Nephron (organoid): ENCODE results near the gene NAALAD2.

ENCODE experiments used
- H3K27ac Mint-ChIP-seq, 3 experiments: 2 replicates each; pipeline ENCODE4 v1.8.0; 2020; ENCODE audit warnings: mixed read lengths in 3 of 3, mild to moderate bottlenecking in 2 of 3, moderate library complexity in 1 of 3
- H3K27me3 Mint-ChIP-seq: 2 replicates; pipeline ENCODE4 v1.8.0; 2021; ENCODE audit warnings: low read depth, mild to moderate bottlenecking, moderate library complexity, mixed read lengths
- H3K36me3 Mint-ChIP-seq: 2 replicates; pipeline ENCODE4 v1.8.0; 2020; ENCODE audit warnings: low read depth, mixed read lengths
- H3K4me1 Mint-ChIP-seq: 2 replicates; pipeline ENCODE4 v1.8.0; 2020; ENCODE audit warnings: mixed read lengths
- H3K4me3 Mint-ChIP-seq, 3 experiments: 2 replicates each; pipeline ENCODE4 v1.8.0; 2020; ENCODE audit warnings: mild to moderate bottlenecking in 3 of 3, mixed read lengths in 3 of 3, moderate library complexity in 2 of 3
- H3K9me3 Mint-ChIP-seq: 2 replicates; pipeline ENCODE4 v1.8.0; 2020; ENCODE audit warnings: mixed read lengths
- CTCF ChIP-seq, 3 experiments: fragments of 200-600 bp; sonication (generic); IDR thresholded peaks; one replicate each; pipeline ENCODE4 v1.5.0; 2021; ENCODE audit warnings: antibody characterized with exemption in 3 of 3; ENCODE audit not compliant: unreplicated experiment in 3 of 3

NAALAD2 gene

DNA sequence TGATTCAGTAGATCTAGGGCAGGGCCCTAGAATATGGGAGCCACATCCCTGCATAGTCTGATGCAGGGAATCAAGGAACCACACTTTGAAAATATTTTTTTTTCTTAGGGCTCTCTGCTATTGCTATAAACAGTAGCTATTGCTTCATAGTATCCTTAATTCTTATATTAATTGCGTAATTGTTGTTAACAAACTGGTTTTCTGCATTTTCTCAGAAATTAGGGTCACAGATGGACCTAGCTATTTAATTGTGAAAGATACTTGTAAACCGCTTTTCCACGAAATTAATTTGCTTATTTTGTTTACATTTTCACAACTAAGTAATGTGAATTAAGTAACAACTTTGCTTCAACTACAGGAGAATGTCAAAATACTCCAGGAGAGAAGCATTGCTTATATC, 34.1 kb downstream of the NAALAD2 start:
- Mint-ChIP-seq H3K27ac (no peak overlapping the region), H3K9me3 (no peaks in the 10 kb centered on the region), H3K27me3 (no peaks in the 10 kb centered on the region), H3K36me3 (peaks cover 26% of the 10 kb centered on the region), H3K4me1 (peaks cover 13% of the 10 kb centered on the region), H3K4me3 (no peak overlapping the region)
- TF ChIP-seq CTCF (IDR thresholded peaks at IDR 0.05; ENCODE audit: unreplicated experiment in 3 of 3): no peak

DNA sequence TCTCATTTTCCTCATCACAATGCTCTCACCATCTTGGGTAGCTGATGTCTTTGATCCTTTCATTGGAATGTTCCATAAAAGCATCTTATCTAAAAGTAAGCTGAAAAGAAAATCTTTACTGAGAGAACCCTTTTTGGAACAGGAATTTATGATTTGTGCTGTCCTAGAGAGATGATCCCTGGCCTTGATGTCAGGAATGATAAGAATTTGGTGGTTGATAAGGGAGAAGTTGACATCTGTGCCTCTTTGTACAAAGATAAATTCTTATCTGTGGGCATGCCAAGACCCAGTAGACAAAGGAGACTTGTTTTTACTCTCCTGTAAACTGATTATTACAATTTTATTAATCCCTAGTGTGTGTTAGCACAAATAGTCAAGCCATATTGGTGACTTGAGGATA, 36.9 kb downstream of the NAALAD2 start:
- Mint-ChIP-seq H3K36me3 (peaks cover 7% of the 10 kb centered on the region), H3K9me3 (no peaks in the 10 kb centered on the region), H3K4me3 (no peak overlapping the region), H3K27ac (no peak overlapping the region), H3K27me3 (no peaks in the 10 kb centered on the region), H3K4me1 (peaks cover 13% of the 10 kb centered on the region)
- TF ChIP-seq CTCF (IDR thresholded peaks at IDR 0.05; ENCODE audit: unreplicated experiment in 3 of 3): no peak

DNA sequence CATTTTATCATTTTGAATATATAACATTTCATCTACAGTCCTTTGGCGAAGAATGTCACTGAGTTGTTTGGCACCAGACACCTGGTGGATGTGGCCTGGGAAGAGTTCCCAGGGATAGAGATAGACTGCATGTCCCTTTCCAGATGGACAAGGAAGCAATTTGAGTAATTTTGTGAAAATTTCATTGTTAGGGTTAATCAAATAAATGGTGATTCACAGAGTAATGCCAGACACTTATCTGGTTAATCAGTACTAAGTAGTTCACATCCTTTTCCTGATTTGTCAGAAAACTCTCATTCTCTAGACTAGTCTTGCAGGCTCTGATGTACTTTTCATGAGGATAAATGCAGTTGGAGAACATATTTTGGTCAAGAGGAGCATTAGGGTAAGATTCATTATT, 41.6 kb downstream of the NAALAD2 start:
- Mint-ChIP-seq H3K4me1 (peaks cover 7% of the 10 kb centered on the region), H3K27me3 (no peaks in the 10 kb centered on the region), H3K27ac (no peak overlapping the region), H3K4me3 (no peak overlapping the region), H3K36me3 (peaks cover 5% of the 10 kb centered on the region), H3K9me3 (no peaks in the 10 kb centered on the region)
- no peak for TF ChIP-seq CTCF (IDR thresholded peaks at IDR 0.05; ENCODE audit: unreplicated experiment in 3 of 3)

- H3K27me3 Mint-ChIP-seq: no peaks in the 10 kb centered on the region
Measured at GRCh38 chr11:90178751-90179150, 44.3 kb downstream of the NAALAD2 start.

DNA sequence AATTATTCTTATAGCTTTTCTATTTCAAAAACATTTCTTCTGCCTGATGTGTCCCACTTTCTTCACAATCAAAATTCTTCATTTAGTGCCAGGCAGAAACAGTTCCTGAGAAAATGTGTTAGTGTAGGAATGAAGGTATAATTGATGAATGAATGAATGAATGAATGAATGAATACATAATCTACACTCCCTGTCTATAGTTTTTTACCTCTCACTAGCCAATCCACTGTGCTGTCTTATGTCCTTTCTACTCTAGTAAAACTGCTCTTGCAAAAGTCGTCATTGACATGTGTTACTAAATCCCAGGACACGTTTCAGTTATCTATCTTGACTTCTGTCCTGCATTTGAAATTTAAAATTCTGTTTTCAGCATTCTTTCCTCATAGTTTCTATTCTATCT, 45.5 kb downstream of the NAALAD2 start:
- no peak overlapping the region for H3K4me3 Mint-ChIP-seq
- no peaks in the 10 kb centered on the region for H3K9me3 Mint-ChIP-seq
- no peaks in the 10 kb centered on the region for H3K4me1 Mint-ChIP-seq
- peaks cover 5% of the 10 kb centered on the region for H3K36me3 Mint-ChIP-seq
- no peak for TF ChIP-seq CTCF (IDR thresholded peaks at IDR 0.05; ENCODE audit: unreplicated experiment in 3 of 3)
- H3K27me3 Mint-ChIP-seq: no peaks in the 10 kb centered on the region
- H3K27ac Mint-ChIP-seq: no peak overlapping the region

More at GRCh38 chr11:90178751-90179150, 44.3 kb downstream of the NAALAD2 start:
- Mint-ChIP-seq H3K36me3 (peaks cover 5% of the 10 kb centered on the region), H3K4me3 (no peak overlapping the region), H3K27ac (no peak overlapping the region), H3K9me3 (no peaks in the 10 kb centered on the region), H3K4me1 (no peaks in the 10 kb centered on the region)
- no peak for TF ChIP-seq CTCF (IDR thresholded peaks at IDR 0.05; ENCODE audit: unreplicated experiment in 3 of 3)

- TF ChIP-seq CTCF (IDR thresholded peaks at IDR 0.05; ENCODE audit: unreplicated experiment in 3 of 3): no peak
- no peaks in the 10 kb centered on the region for H3K9me3 Mint-ChIP-seq
- H3K4me3 Mint-ChIP-seq: no peak overlapping the region
- H3K4me1 Mint-ChIP-seq: no peaks in the 10 kb centered on the region
- no peak overlapping the region for H3K27ac Mint-ChIP-seq
- peaks cover 19% of the 10 kb centered on the region for H3K36me3 Mint-ChIP-seq
- H3K27me3 Mint-ChIP-seq: no peaks in the 10 kb centered on the region
Measured at GRCh38 chr11:90187839-90188238, 53.4 kb downstream of the NAALAD2 start.
